A549 (cell line): ENCODE measurements around the gene ZNF341.

Source experiments
- BHLHE40 ChIP-seq: IDR thresholded peaks from 2 replicates; pipeline ENCODE4 v1.6.1; 2012; ENCODE audit warnings: low read depth, low read length, inconsistent platforms
- CHD4 ChIP-seq: fragments of 200-600 bp; sonication (generic); IDR thresholded peaks from 2 replicates; pipeline ENCODE4 v1.6.1; 2016; ENCODE audit warnings: antibody characterized with exemption, mild to moderate bottlenecking, borderline replicate concordance
- CTCF ChIP-seq: fragments of >200 bp; sonication (Bioruptor Twin); formaldehyde crosslinking; IDR thresholded peaks from 3 replicates; pipeline ENCODE4 v1.5.1; 2016
- EP300 ChIP-seq, 2 experiments: fragments of >200 bp; sonication (Bioruptor Twin); formaldehyde crosslinking; IDR thresholded peaks; 2 replicates in 1 of 2; 3 replicates in 1 of 2; pipeline ENCODE4 v1.6.1; 2016 to 2017
- MAZ ChIP-seq: fragments of 150-350 bp; IDR thresholded peaks from 2 replicates; pipeline ENCODE4 v1.6.1; 2014; ENCODE audit warnings: antibody characterized with exemption, low read depth, low read length, borderline replicate concordance
- MYC ChIP-seq: IDR thresholded peaks from 2 replicates; pipeline ENCODE4 v1.6.1; 2012; ENCODE audit warnings: mild to moderate bottlenecking, inconsistent platforms, low read length, improper control_type of control experiment, borderline replicate concordance
- POLR2A ChIP-seq: IDR thresholded peaks from 2 replicates; pipeline ENCODE4 v1.6.1; 2012; ENCODE audit warnings: mild to moderate bottlenecking, low read length
- RARB ChIP-seq: fragments of 250-450 bp; sonication (Bioruptor Pico); IDR thresholded peaks from 2 replicates; pipeline ENCODE4 v1.8.0; 2021; ENCODE audit warnings: mild to moderate bottlenecking, moderate library complexity
- SMC3 ChIP-seq: fragments of >200 bp; sonication (Bioruptor Twin); formaldehyde crosslinking; IDR thresholded peaks from 3 replicates; pipeline ENCODE4 v1.6.1; 2018; ENCODE audit warnings: inconsistent platforms
- ZFP36 ChIP-seq: fragments of 450-650 bp; IDR thresholded peaks from 2 replicates; pipeline ENCODE4 v1.6.1; 2014; ENCODE audit warnings: borderline replicate concordance; ENCODE audit not compliant: partially characterized antibody
- TF ChIP-seq, protein P1 (sequence below): fragments of 200-600 bp; sonication (generic); IDR thresholded peaks from 2 replicates; pipeline ENCODE4 v1.6.1; 2016; ENCODE audit warnings: antibody characterized with exemption, mild to moderate bottlenecking, moderate library complexity

- TF ChIP-seq POLR2A (no peak), CHD4 (no peak), BHLHE40 (no peak), EP300 (IDR thresholded peaks at IDR 0.05) (no peak), CTCF (no peak), MAZ (no peak), SMC3 (no peak), MYC (no peak), ZFP36 (no peak), RARB (no peak)
- TF ChIP-seq, protein P1, sequence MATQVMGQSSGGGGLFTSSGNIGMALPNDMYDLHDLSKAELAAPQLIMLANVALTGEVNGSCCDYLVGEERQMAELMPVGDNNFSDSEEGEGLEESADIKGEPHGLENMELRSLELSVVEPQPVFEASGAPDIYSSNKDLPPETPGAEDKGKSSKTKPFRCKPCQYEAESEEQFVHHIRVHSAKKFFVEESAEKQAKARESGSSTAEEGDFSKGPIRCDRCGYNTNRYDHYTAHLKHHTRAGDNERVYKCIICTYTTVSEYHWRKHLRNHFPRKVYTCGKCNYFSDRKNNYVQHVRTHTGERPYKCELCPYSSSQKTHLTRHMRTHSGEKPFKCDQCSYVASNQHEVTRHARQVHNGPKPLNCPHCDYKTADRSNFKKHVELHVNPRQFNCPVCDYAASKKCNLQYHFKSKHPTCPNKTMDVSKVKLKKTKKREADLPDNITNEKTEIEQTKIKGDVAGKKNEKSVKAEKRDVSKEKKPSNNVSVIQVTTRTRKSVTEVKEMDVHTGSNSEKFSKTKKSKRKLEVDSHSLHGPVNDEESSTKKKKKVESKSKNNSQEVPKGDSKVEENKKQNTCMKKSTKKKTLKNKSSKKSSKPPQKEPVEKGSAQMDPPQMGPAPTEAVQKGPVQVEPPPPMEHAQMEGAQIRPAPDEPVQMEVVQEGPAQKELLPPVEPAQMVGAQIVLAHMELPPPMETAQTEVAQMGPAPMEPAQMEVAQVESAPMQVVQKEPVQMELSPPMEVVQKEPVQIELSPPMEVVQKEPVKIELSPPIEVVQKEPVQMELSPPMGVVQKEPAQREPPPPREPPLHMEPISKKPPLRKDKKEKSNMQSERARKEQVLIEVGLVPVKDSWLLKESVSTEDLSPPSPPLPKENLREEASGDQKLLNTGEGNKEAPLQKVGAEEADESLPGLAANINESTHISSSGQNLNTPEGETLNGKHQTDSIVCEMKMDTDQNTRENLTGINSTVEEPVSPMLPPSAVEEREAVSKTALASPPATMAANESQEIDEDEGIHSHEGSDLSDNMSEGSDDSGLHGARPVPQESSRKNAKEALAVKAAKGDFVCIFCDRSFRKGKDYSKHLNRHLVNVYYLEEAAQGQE: no peak
Observed at GRCh38 chr20:33822991-33823390, 91.2 kb downstream of the ZNF341 start.
